ENCODE data around the gene ADGRB2. TPM values are rescaled to one million over a fixed set of nuclear protein-coding genes. Genes with fewer than 3 reads are reported as not detected.

ADGRB2 gene
- total and polyA plus RNA-seq, 12 donors = 0.91 to 17.9 (median 8.6) TPM

- peak in 2 of 8 donors; percentile 16 to 21 for ATAC-seq
- H3K27me3 ChIP-seq = no peaks in the 10 kb centered on the region
These were observed 14.1 kb downstream of the ADGRB2 start for GRCh38 chr1:31749785-31750735.

GRCh38 chr1:31748365-31748764 is 15.8 kb downstream of the ADGRB2 start:
- H3K4me1 ChIP-seq = peaks cover 5 to 68% (median 36%) of the 10 kb centered on the region in 9 donors
- ATAC-seq = peak in 3 of 8 donors; percentile 16 to 27 (median 25)
- DNase-seq = no peak

More at GRCh38 chr1:31749785-31750735, 14.1 kb downstream of the ADGRB2 start:
- Histone ChIP-seq H3K9me3 (no peaks in the 10 kb centered on the region), H3K4me1 (peaks cover 11 to 82% (median 52%) of the 10 kb centered on the region in 9 donors), H3K36me3 (no peaks in the 10 kb centered on the region), H3K4me3 (no peak overlapping the region), H3K27ac (no peak overlapping the region)
- DNase-seq = no peak
- no peak for TF ChIP-seq CTCF (IDR thresholded peaks at IDR 0.05)
- 59 to 64% methylated on average over 7 of the region's 7 CpGs for WGBS, 2 donors
- intact Hi-C loops (cut with DNase I) = loop anchor here in 5 of 10 donors (5.0 to 10.0 kb wide), 2 partner anchors 33 to 85 kb away; no protein-coding TSS in a partner anchor

GRCh38 chr1:31747304-31747703 is 16.8 kb downstream of the ADGRB2 start:
- ATAC-seq = no peak
- DNase-seq = no peak
- WGBS, 2 donors = 79 to 80% methylated on average over 1 of the region's 1 CpG
- no peak for TF ChIP-seq CTCF (IDR thresholded peaks at IDR 0.05)
- H3K4me1 ChIP-seq = peaks cover 5 to 57% (median 29%) of the 10 kb centered on the region in 9 donors
- H3K27ac ChIP-seq = no peak overlapping the region
- no peaks in the 10 kb centered on the region for H3K36me3 ChIP-seq
- no peaks in the 10 kb centered on the region for H3K27me3 ChIP-seq
- intact Hi-C loops (cut with DNase I) = loop anchor here in 3 of 10 donors (10.0 kb wide), 1 partner anchor 83 kb away; no protein-coding TSS in a partner anchor
- H3K9me3 ChIP-seq = no peaks in the 10 kb centered on the region
- H3K4me3 ChIP-seq = no peak overlapping the region

More at GRCh38 chr1:31748365-31748764, 15.8 kb downstream of the ADGRB2 start:
- no peaks in the 10 kb centered on the region for H3K9me3 ChIP-seq
- no peak for TF ChIP-seq CTCF (IDR thresholded peaks at IDR 0.05)
- intact Hi-C loops (cut with DNase I) = loop anchor here in 3 of 10 donors (10.0 kb wide), 1 partner anchor 84 kb away; no protein-coding TSS in a partner anchor
- no peaks in the 10 kb centered on the region for H3K36me3 ChIP-seq
- no peak overlapping the region for H3K27ac ChIP-seq
- no peaks in the 10 kb centered on the region for H3K27me3 ChIP-seq
- 55 to 58% methylated on average over 4 of the region's 4 CpGs for WGBS, 2 donors
- H3K4me3 ChIP-seq = no peak overlapping the region

GRCh38 chr1:31746687-31747086 is 17.5 kb downstream of the ADGRB2 start:
- H3K4me3 ChIP-seq = no peak overlapping the region
- TF ChIP-seq CTCF (IDR thresholded peaks at IDR 0.05) = no peak
- no peaks in the 10 kb centered on the region for H3K9me3 ChIP-seq
- DNase-seq (no peak), ATAC-seq (peak in 1 of 8 donors; percentile 36)
- H3K36me3 ChIP-seq = no peaks in the 10 kb centered on the region
- no peak overlapping the region for H3K27ac ChIP-seq
- no peaks in the 10 kb centered on the region for H3K27me3 ChIP-seq
- WGBS, 2 donors = 42 to 43% methylated on average over 7 of the region's 7 CpGs
- H3K4me1 ChIP-seq = peaks cover 5 to 51% (median 24%) of the 10 kb centered on the region in 9 donors
- intact Hi-C loops (cut with DNase I) = loop anchor here in 3 of 10 donors (10.0 kb wide), 1 partner anchor 82 kb away; no protein-coding TSS in a partner anchor

All from heart right ventricle (tissue), 16 donors.